SK-N-SH (cell line): ENCODE data around the gene KBTBD8. TPM values are rescaled to one million over a fixed set of nuclear protein-coding genes. Genes with fewer than 3 reads are reported as not detected.

Source experiments
- CTCF ChIA-PET: fragments of 300-600, 350-600 bp; formaldehyde crosslinking; extraction: SDS; loops from one replicate; lab custom pipeline; 2021; lab: Yijun Ruan, JAX
- POLR2A ChIA-PET: fragments of 350-600 bp; sonication (Branson Sonifier 250); formaldehyde crosslinking; extraction: SDS; loops from one replicate; lab custom pipeline; 2020; ENCODE audit warnings: antibody characterized with exemption, inconsistent platforms; lab: Yijun Ruan, JAX
- DNase-seq: peaks from one replicate; pipeline ENCODE4 v3.0.0; 2012
- H2AFZ ChIP-seq: fragments of 200-600 bp; sonication (generic); 2 replicates; pipeline ENCODE4 v1.8.1; 2016; ENCODE audit warnings: antibody characterized with exemption, mild to moderate bottlenecking, low read depth
- H3F3A ChIP-seq: fragments of 200-600 bp; sonication (generic); replicated peaks from 2 replicates; pipeline ENCODE3; 2016; ENCODE audit warnings: antibody characterized with exemption, mild to moderate bottlenecking; ENCODE audit not compliant: insufficient read depth
- H3K27ac ChIP-seq, 2 experiments: fragments of 200-500 bp in 1 of 2; fragments of 200-600 bp in 1 of 2; sonication (Bioruptor generic) in 1 of 2; sonication (generic), shearing (Covaris generic) in 1 of 2; 2 replicates each; pipeline versions ENCODE4 v1.5.1 to v1.6.1; 2014 to 2016; ENCODE audit warnings: low read depth in 2 of 2, inconsistent platforms in 1 of 2, low read length in 1 of 2, mild to moderate bottlenecking in 1 of 2, mixed read lengths in 1 of 2
- H3K27me3 ChIP-seq: fragments of 200-600 bp; sonication (generic), shearing (Covaris generic); 2 replicates; pipeline ENCODE4 v1.6.1; 2016; ENCODE audit warnings: mixed run types; ENCODE audit not compliant: insufficient read depth
- H3K36me3 ChIP-seq, 2 experiments: fragments of 200-500 bp in 1 of 2; fragments of 200-600 bp in 1 of 2; sonication (Bioruptor generic) in 1 of 2; sonication (generic) in 1 of 2; replicated peaks in 1 of 2; 2 replicates each; pipeline versions ENCODE3 to v1.5.1; 2014 to 2016; ENCODE audit warnings: low read length in 1 of 2, mild to moderate bottlenecking in 1 of 2; ENCODE audit not compliant: insufficient read depth in 2 of 2, control insufficient read depth in 1 of 2
- H3K4me1 ChIP-seq, 2 experiments: fragments of 200-500 bp in 1 of 2; fragments of 200-600 bp in 1 of 2; sonication (Bioruptor generic) in 1 of 2; sonication (generic), shearing (Covaris generic) in 1 of 2; 2 replicates each; pipeline versions ENCODE4 v1.5.1 to v1.6.1; 2014 to 2016; ENCODE audit warnings: low read depth in 1 of 2, low read length in 1 of 2, mixed run types in 1 of 2; ENCODE audit not compliant: insufficient read depth in 2 of 2, control insufficient read depth in 1 of 2
- H3K4me2 ChIP-seq: fragments of 200-600 bp; sonication (generic), shearing (Covaris generic); 2 replicates; pipeline ENCODE4 v1.6.1; 2017; ENCODE audit warnings: mixed run types
- H3K4me3 ChIP-seq, 2 experiments: fragments of 200-500 bp in 1 of 2; fragments of 200-600 bp in 1 of 2; sonication (Bioruptor generic) in 1 of 2; sonication (generic), shearing (Covaris generic) in 1 of 2; 2 replicates each; pipeline versions ENCODE4 v1.5.1 to v1.8.1; 2014 to 2016; ENCODE audit warnings: low read depth in 2 of 2, inconsistent platforms in 1 of 2, low read length in 1 of 2, mild to moderate bottlenecking in 1 of 2, mixed read lengths in 1 of 2, moderate library complexity in 1 of 2
- H3K79me2 ChIP-seq: fragments of 200-600 bp; sonication (generic); 2 replicates; pipeline ENCODE4 v1.8.1; 2017; ENCODE audit warnings: mild to moderate bottlenecking; ENCODE audit not compliant: insufficient read depth
- H3K9ac ChIP-seq: fragments of 200-600 bp; sonication (generic); 2 replicates; pipeline ENCODE4 v1.6.1; 2017; ENCODE audit warnings: mixed run types
- H3K9me2 ChIP-seq: fragments of 200-600 bp; sonication (generic); 2 replicates; pipeline ENCODE4 v1.6.1; 2017; ENCODE audit warnings: mixed run types
- H3K9me3 ChIP-seq: fragments of 200-600 bp; sonication (generic); 2 replicates; pipeline ENCODE4 v1.6.1; 2017; ENCODE audit warnings: mixed run types, mild to moderate bottlenecking, moderate library complexity
- H4K20me1 ChIP-seq: fragments of 200-600 bp; sonication (generic); 2 replicates; pipeline ENCODE4 v1.6.1; 2017; ENCODE audit warnings: mild to moderate bottlenecking, mixed run types; ENCODE audit not compliant: insufficient read depth
- CHD2 ChIP-seq: fragments of 150-350 bp; IDR thresholded peaks from 2 replicates; pipeline ENCODE4 v1.6.1; 2018; ENCODE audit warnings: low read length; ENCODE audit not compliant: partially characterized antibody
- ELF1 ChIP-seq: IDR thresholded peaks from 2 replicates; pipeline ENCODE4 v1.4.0; 2012
- EP300 ChIP-seq, 2 experiments: IDR thresholded peaks; 2 replicates each; pipeline versions ENCODE4 v1.4.0 to v1.6.1; 2012; ENCODE audit warnings: borderline replicate concordance in 1 of 2, low read depth in 1 of 2, low read length in 1 of 2
- EZH2phosphoT487 ChIP-seq: fragments of 200-600 bp; sonication (generic); IDR thresholded peaks from 2 replicates; pipeline ENCODE4 v1.6.1; 2017; ENCODE audit warnings: low read depth, mixed run types, mild to moderate bottlenecking, antibody characterized with exemption, moderate library complexity, borderline replicate concordance
- FOSL2 ChIP-seq: IDR thresholded peaks from 2 replicates; pipeline ENCODE4 v1.4.0; 2012; ENCODE audit warnings: low read depth, mild to moderate bottlenecking, moderate library complexity, borderline replicate concordance
- GABPA ChIP-seq: IDR thresholded peaks from 2 replicates; pipeline ENCODE4 v1.4.0; 2012; ENCODE audit warnings: low read depth, mild to moderate bottlenecking
- GATA2 ChIP-seq: sonication (generic); formaldehyde crosslinking; IDR thresholded peaks from 2 replicates; pipeline ENCODE4 v1.5.0; 2020; ENCODE audit warnings: mild to moderate bottlenecking, missing genetic modification reagents
- JUND ChIP-seq: IDR thresholded peaks from 2 replicates; pipeline ENCODE4 v1.4.0; 2012
- MEF2A ChIP-seq: IDR thresholded peaks from 2 replicates; pipeline ENCODE4 v1.4.0; 2012; ENCODE audit warnings: low read depth, borderline replicate concordance
- MXI1 ChIP-seq: IDR thresholded peaks from 2 replicates; pipeline ENCODE4 v1.6.1; 2012; ENCODE audit warnings: mild to moderate bottlenecking, low read depth, low read length, improper control_type of control experiment
- SMC3 ChIP-seq: IDR thresholded peaks from 2 replicates; pipeline ENCODE4 v1.6.1; 2012; ENCODE audit warnings: low read depth, low read length, improper control_type of control experiment
- TAF1 ChIP-seq: IDR thresholded peaks from 2 replicates; pipeline ENCODE4 v1.6.1; 2012; ENCODE audit warnings: low read depth, mild to moderate bottlenecking, low read length, moderate library complexity, borderline replicate concordance
- TEAD4 ChIP-seq: IDR thresholded peaks from 2 replicates; pipeline ENCODE4 v1.4.0; 2012; ENCODE audit warnings: mild to moderate bottlenecking, borderline replicate concordance; ENCODE audit not compliant: insufficient read depth
- YY1 ChIP-seq: IDR thresholded peaks from 2 replicates; pipeline ENCODE4 v1.4.0; 2012; ENCODE audit warnings: low read depth, mild to moderate bottlenecking
- ZBTB33 ChIP-seq: IDR thresholded peaks from 2 replicates; pipeline ENCODE4 v1.4.0; 2012; ENCODE audit warnings: low read depth, borderline replicate concordance
- WGBS: methylation state at CpG from one replicate; pipeline ENCODE4 v1.1.6; 2017; ENCODE audit warnings: low lambda C conversion rate; 5-methylcytosine and 5-hydroxymethylcytosine counted together
- polyA plus RNA-seq, 3 experiments: library from polyadenylated mRNA; depleted of rRNA; stranded (reverse); fragments of >200 nt; gene quantifications; 2 replicates each; pipeline ENCODE4 v1.2.3, GENCODE V29; 2012
- TF ChIP-seq, protein P1 (sequence below): IDR thresholded peaks from 2 replicates; pipeline ENCODE4 v1.4.0; 2012; ENCODE audit warnings: low read depth
- TF ChIP-seq, protein P2 (sequence below): IDR thresholded peaks from 2 replicates; pipeline ENCODE4 v1.6.1; 2012; ENCODE audit warnings: mild to moderate bottlenecking, low read depth, low read length, moderate library complexity
- TF ChIP-seq, protein P3 (sequence below): IDR thresholded peaks from 2 replicates; pipeline ENCODE4 v1.4.0; 2012; ENCODE audit warnings: low read depth, borderline replicate concordance
- TF ChIP-seq, protein P4 (sequence below): fragments of 200-600 bp; sonication (generic); IDR thresholded peaks from 2 replicates; pipeline ENCODE4 v1.6.1; 2017; ENCODE audit warnings: antibody characterized with exemption, mild to moderate bottlenecking, moderate library complexity
- TF ChIP-seq, protein P5 (sequence below): fragments of 150-350 bp; IDR thresholded peaks from 2 replicates; pipeline ENCODE4 v1.6.1; 2017; ENCODE audit warnings: antibody characterized with exemption, low read length, low read depth, borderline replicate concordance

KBTBD8 gene
- polyA plus RNA-seq, 1 of the 3 experiments (the other 2 are of a cell fraction) = 0.36 TPM

DNA sequence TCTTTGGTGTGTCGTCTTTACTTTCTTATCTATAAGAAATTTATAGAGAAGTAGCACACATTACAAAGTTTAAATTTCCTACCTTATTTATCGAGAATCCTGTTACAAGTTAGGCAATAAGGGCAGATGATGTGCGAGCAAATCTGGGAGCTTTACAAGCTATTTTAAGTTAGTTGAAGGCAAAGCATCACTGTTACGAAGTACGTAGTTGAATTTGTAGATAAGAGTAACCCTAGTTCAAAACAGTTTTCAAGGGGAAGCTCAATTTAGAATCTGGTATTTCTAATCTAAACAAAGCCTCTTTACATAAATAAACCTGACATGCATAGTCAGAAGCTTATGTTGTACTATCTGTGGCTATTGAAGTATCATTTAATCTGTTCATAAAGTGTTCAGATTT is 8.4 kb downstream of the KBTBD8 start:
- CTCF ChIA-PET = interaction anchor here (0.8 to 1.6 kb wide), 3 partner anchors 35 to 103 kb away, joined by 3 to 6 read pairs (median 3); no protein-coding TSS in a partner anchor
- no peak overlapping the region for H2AFZ ChIP-seq
- peaks cover 1% of the 10 kb centered on the region; the same call in 1 of the 2 replicates for H3K79me2 ChIP-seq
- TF ChIP-seq GATA2 (CRISPR knock-in tag) (no peak), MEF2A (no peak), EP300 (IDR thresholded peaks at IDR 0.05; ENCODE audit: borderline replicate concordance in 1 of 2, low read depth in 1 of 2, low read length in 1 of 2) (no peak), TEAD4 (no peak), JUND (no peak), EZH2phosphoT487 (no peak), MXI1 (no peak)
- TF ChIP-seq, protein P1, sequence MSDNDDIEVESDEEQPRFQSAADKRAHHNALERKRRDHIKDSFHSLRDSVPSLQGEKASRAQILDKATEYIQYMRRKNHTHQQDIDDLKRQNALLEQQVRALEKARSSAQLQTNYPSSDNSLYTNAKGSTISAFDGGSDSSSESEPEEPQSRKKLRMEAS = no peak
- TF ChIP-seq, protein P2, sequence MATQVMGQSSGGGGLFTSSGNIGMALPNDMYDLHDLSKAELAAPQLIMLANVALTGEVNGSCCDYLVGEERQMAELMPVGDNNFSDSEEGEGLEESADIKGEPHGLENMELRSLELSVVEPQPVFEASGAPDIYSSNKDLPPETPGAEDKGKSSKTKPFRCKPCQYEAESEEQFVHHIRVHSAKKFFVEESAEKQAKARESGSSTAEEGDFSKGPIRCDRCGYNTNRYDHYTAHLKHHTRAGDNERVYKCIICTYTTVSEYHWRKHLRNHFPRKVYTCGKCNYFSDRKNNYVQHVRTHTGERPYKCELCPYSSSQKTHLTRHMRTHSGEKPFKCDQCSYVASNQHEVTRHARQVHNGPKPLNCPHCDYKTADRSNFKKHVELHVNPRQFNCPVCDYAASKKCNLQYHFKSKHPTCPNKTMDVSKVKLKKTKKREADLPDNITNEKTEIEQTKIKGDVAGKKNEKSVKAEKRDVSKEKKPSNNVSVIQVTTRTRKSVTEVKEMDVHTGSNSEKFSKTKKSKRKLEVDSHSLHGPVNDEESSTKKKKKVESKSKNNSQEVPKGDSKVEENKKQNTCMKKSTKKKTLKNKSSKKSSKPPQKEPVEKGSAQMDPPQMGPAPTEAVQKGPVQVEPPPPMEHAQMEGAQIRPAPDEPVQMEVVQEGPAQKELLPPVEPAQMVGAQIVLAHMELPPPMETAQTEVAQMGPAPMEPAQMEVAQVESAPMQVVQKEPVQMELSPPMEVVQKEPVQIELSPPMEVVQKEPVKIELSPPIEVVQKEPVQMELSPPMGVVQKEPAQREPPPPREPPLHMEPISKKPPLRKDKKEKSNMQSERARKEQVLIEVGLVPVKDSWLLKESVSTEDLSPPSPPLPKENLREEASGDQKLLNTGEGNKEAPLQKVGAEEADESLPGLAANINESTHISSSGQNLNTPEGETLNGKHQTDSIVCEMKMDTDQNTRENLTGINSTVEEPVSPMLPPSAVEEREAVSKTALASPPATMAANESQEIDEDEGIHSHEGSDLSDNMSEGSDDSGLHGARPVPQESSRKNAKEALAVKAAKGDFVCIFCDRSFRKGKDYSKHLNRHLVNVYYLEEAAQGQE = no peak
- POLR2A ChIA-PET = no interaction called here
- no peak for DNase-seq
- no peaks in the 10 kb centered on the region for H3F3A ChIP-seq
- H3K4me1 ChIP-seq = no peaks in the 10 kb centered on the region
- no peaks in the 10 kb centered on the region for H3K9me2 ChIP-seq
- H3K27ac ChIP-seq = no peak overlapping the region
- H3K4me2 ChIP-seq = no peak overlapping the region
- no peaks in the 10 kb centered on the region for H4K20me1 ChIP-seq
- no peaks in the 10 kb centered on the region for H3K9me3 ChIP-seq
- peaks cover 11 to 21% of the 10 kb centered on the region in 2 experiments for H3K36me3 ChIP-seq
- H3K27me3 ChIP-seq = no peaks in the 10 kb centered on the region
- no peak overlapping the region for H3K9ac ChIP-seq
- H3K4me3 ChIP-seq = no peak overlapping the region
- WGBS = 97% methylated on average over 5 of the region's 5 CpGs

GRCh38 chr3:67008388-67008787 is 10.3 kb downstream of the KBTBD8 start:
- no peak overlapping the region for H2AFZ ChIP-seq
- ChIA-PET CTCF (no interaction called here), POLR2A (no interaction called here)
- H3K36me3 ChIP-seq = peaks cover 5 to 18% of the 10 kb centered on the region in 2 experiments
- no peaks in the 10 kb centered on the region for H4K20me1 ChIP-seq
- H3K79me2 ChIP-seq = no peaks in the 10 kb centered on the region
- no peak overlapping the region for H3K4me3 ChIP-seq
- H3K4me1 ChIP-seq = no peaks in the 10 kb centered on the region
- 94% methylated on average over 2 of the region's 2 CpGs for WGBS
- no peak overlapping the region for H3K4me2 ChIP-seq
- H3K27ac ChIP-seq = no peak overlapping the region
- no peak for DNase-seq
- no peak overlapping the region for H3K9ac ChIP-seq
- no peaks in the 10 kb centered on the region for H3F3A ChIP-seq
- H3K9me2 ChIP-seq = no peaks in the 10 kb centered on the region
- H3K9me3 ChIP-seq = no peaks in the 10 kb centered on the region
- H3K27me3 ChIP-seq = no peaks in the 10 kb centered on the region
- TF ChIP-seq YY1 = no peak
- TF ChIP-seq SMC3 = no peak
- no peak for TF ChIP-seq JUND
- no peak for TF ChIP-seq FOSL2
- TF ChIP-seq, protein P3, sequence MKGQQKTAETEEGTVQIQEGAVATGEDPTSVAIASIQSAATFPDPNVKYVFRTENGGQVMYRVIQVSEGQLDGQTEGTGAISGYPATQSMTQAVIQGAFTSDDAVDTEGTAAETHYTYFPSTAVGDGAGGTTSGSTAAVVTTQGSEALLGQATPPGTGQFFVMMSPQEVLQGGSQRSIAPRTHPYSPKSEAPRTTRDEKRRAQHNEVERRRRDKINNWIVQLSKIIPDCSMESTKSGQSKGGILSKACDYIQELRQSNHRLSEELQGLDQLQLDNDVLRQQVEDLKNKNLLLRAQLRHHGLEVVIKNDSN = no peak
- TF ChIP-seq, protein P4, sequence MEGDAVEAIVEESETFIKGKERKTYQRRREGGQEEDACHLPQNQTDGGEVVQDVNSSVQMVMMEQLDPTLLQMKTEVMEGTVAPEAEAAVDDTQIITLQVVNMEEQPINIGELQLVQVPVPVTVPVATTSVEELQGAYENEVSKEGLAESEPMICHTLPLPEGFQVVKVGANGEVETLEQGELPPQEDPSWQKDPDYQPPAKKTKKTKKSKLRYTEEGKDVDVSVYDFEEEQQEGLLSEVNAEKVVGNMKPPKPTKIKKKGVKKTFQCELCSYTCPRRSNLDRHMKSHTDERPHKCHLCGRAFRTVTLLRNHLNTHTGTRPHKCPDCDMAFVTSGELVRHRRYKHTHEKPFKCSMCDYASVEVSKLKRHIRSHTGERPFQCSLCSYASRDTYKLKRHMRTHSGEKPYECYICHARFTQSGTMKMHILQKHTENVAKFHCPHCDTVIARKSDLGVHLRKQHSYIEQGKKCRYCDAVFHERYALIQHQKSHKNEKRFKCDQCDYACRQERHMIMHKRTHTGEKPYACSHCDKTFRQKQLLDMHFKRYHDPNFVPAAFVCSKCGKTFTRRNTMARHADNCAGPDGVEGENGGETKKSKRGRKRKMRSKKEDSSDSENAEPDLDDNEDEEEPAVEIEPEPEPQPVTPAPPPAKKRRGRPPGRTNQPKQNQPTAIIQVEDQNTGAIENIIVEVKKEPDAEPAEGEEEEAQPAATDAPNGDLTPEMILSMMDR = no peak
- TF ChIP-seq, protein P5, sequence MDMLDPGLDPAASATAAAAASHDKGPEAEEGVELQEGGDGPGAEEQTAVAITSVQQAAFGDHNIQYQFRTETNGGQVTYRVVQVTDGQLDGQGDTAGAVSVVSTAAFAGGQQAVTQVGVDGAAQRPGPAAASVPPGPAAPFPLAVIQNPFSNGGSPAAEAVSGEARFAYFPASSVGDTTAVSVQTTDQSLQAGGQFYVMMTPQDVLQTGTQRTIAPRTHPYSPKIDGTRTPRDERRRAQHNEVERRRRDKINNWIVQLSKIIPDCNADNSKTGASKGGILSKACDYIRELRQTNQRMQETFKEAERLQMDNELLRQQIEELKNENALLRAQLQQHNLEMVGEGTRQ = no peak
- TF ChIP-seq CHD2 = no peak
- TF ChIP-seq GABPA = no peak
- no peak for TF ChIP-seq ZBTB33
- no peak for TF ChIP-seq TAF1
- no peak for TF ChIP-seq ELF1
